ENCODE measurements around the gene NLRP14.

The NLRP14 gene

DNA sequence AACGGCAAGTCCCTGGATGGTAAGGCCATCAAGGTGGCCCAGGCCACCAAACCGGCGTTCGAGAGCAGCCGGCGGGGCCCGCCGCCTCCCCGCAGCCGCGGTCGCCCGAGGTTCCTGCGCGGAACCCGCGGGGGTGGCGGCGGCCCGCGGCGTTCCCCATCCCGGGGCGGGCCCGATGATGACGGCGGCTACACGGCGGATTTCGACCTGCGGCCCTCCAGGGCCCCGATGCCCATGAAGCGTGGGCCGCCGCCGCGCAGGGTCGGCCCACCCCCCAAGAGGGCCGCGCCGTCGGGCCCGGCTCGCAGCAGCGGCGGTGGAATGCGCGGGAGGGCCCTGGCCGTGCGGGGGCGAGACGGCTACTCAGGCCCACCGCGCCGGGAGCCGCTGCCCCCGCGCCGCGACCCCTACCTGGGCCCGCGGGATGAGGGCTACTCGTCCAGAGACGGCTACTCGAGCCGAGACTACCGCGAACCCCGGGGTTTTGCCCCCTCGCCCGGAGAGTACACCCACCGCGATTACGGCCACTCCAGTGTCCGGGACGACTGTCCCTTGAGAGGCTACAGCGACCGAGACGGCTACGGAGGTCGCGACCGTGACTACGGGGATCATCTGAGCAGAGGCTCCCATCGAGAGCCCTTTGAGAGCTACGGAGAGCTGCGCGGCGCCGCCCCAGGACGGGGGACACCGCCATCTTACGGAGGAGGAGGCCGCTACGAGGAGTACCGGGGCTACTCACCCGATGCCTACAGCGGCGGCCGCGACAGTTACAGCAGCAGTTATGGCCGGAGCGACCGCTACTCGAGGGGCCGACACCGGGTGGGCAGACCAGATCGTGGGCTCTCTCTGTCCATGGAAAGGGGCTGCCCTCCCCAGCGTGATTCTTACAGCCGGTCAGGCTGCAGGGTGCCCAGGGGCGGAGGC, 69.3 kb downstream of the NLRP14 start:
- no peak overlapping the region for H3K27ac ChIP-seq (ENCODE audit: insufficient read depth, low read length, poor library complexity, severe bottlenecking)
- H3K36me3 ChIP-seq (ENCODE audit: control insufficient read depth, insufficient read depth, low read length): no peaks in the 10 kb centered on the region
- no peaks in the 10 kb centered on the region for H3K9me3 ChIP-seq (ENCODE audit: control insufficient read depth, low read length)
- H3K27me3 ChIP-seq (replicated peaks; ENCODE audit: control insufficient read depth, insufficient read depth, low read length, poor library complexity, severe bottlenecking): peaks cover 5% of the 10 kb centered on the region
- DNase-seq: no peak
- no peak overlapping the region for H3K4me3 ChIP-seq (ENCODE audit: insufficient read depth, low read depth, low read length, poor library complexity, severe bottlenecking)
- H3K4me1 ChIP-seq (ENCODE audit: control insufficient read depth, insufficient read depth, low read length, poor library complexity, severe bottlenecking): no peaks in the 10 kb centered on the region

DNA sequence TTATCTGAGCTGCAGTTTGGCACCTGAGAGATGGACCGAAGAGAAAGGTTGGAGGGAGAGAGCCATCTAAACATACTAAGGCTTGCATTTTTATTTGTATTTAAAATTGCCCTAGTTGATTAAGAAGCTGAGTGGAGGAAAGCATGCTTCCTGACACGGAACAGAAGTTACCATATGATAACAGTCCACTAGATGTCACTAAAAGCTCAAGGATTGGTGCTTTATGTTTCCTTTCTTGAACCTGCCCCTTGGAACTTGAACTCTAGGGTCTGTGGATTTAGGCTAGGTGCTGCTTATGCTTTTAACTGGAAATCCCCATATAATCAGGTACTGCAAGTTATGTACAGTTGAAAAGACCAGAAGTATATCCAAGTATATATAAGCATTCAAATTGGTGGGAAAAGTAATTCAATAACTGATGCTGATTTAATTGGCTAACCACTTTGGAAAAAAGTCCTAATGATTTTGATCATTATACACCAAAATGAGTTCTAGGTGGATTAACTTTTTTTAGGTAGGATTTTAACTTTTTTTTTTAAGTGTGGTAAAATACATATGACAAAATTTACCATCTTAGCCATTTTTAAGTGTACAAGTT, 78.1 kb downstream of the NLRP14 start:
- no peak for DNase-seq
- Histone ChIP-seq H3K27ac (ENCODE audit: insufficient read depth, low read length, poor library complexity, severe bottlenecking) (no peak overlapping the region), H3K4me1 (ENCODE audit: control insufficient read depth, insufficient read depth, low read length, poor library complexity, severe bottlenecking) (no peaks in the 10 kb centered on the region), H3K27me3 (replicated peaks; ENCODE audit: control insufficient read depth, insufficient read depth, low read length, poor library complexity, severe bottlenecking) (no peaks in the 10 kb centered on the region), H3K4me3 (ENCODE audit: insufficient read depth, low read depth, low read length, poor library complexity, severe bottlenecking) (no peak overlapping the region), H3K9me3 (ENCODE audit: control insufficient read depth, low read length) (no peaks in the 10 kb centered on the region), H3K36me3 (ENCODE audit: control insufficient read depth, insufficient read depth, low read length) (no peaks in the 10 kb centered on the region)

DNA sequence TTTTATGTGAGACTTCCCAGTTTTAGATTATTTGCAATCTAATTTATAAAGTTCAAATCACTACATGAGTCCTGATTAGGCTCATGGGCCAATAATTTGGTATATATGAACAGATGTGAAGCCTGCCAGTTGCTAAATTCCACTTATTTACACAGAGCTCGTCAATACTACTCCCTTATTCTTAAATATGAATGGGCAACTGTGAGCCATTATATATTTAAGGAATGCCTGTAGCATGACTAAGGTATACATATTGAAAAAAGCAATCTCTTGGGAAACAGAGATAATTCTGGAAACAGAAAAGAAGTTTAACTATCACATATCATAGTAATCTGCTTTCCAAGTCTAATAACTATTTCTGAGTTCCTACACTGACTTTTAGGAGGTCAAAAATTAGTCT, 95.5 kb downstream of the NLRP14 start:
- no peak for DNase-seq
- Histone ChIP-seq H3K36me3 (ENCODE audit: control insufficient read depth, insufficient read depth, low read length) (no peaks in the 10 kb centered on the region), H3K27me3 (replicated peaks; ENCODE audit: control insufficient read depth, insufficient read depth, low read length, poor library complexity, severe bottlenecking) (peaks cover 8% of the 10 kb centered on the region), H3K27ac (ENCODE audit: insufficient read depth, low read length, poor library complexity, severe bottlenecking) (no peak overlapping the region), H3K4me1 (ENCODE audit: control insufficient read depth, insufficient read depth, low read length, poor library complexity, severe bottlenecking) (no peaks in the 10 kb centered on the region), H3K4me3 (ENCODE audit: insufficient read depth, low read depth, low read length, poor library complexity, severe bottlenecking) (no peak overlapping the region), H3K9me3 (ENCODE audit: control insufficient read depth, low read length) (no peaks in the 10 kb centered on the region)

DNA sequence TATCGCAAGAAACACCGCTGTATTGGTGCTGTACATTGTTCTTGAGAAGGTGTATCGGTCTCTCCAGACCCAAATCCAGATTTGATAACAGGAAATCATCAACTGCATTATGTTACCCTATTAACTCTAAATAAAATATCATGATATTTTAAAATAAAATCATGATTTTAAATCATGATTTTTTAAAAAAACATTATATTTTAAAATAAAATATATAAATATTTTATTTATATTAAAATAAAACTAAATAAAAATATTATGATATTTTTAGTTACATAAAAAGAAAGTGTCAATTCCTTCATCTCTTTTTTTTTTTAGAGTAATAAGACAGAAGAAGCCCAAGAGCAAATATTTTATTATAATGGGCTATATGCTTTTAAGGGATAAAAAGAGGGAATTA, 96.1 kb downstream of the NLRP14 start:
- H3K27me3 ChIP-seq (replicated peaks; ENCODE audit: control insufficient read depth, insufficient read depth, low read length, poor library complexity, severe bottlenecking): peaks cover 8% of the 10 kb centered on the region
- H3K9me3 ChIP-seq (ENCODE audit: control insufficient read depth, low read length): no peaks in the 10 kb centered on the region
- no peak overlapping the region for H3K4me3 ChIP-seq (ENCODE audit: insufficient read depth, low read depth, low read length, poor library complexity, severe bottlenecking)
- no peak for DNase-seq
- H3K4me1 ChIP-seq (ENCODE audit: control insufficient read depth, insufficient read depth, low read length, poor library complexity, severe bottlenecking): no peaks in the 10 kb centered on the region
- no peaks in the 10 kb centered on the region for H3K36me3 ChIP-seq (ENCODE audit: control insufficient read depth, insufficient read depth, low read length)
- no peak overlapping the region for H3K27ac ChIP-seq (ENCODE audit: insufficient read depth, low read length, poor library complexity, severe bottlenecking)
